ENCODE data around the gene DDI1. TPM values are rescaled to one million over a fixed set of nuclear protein-coding genes. Genes with fewer than 3 reads are reported as not detected.

Gene DDI1
- total and polyA plus RNA-seq, 2 of the 13 experiments (the other 11 are each of a cell fraction or from before 2014, with no cell fraction given): not detected

- TF ChIP-seq KDM1A (CRISPR knock-in tag; IDR thresholded peaks at IDR 0.05) (no peak), ZNF780A (CRISPR knock-in tag; IDR thresholded peaks at IDR 0.05) (no peak), FOXK2 (IDR thresholded peaks at IDR 0.05) (no peak)
- TF ChIP-seq, protein P1, sequence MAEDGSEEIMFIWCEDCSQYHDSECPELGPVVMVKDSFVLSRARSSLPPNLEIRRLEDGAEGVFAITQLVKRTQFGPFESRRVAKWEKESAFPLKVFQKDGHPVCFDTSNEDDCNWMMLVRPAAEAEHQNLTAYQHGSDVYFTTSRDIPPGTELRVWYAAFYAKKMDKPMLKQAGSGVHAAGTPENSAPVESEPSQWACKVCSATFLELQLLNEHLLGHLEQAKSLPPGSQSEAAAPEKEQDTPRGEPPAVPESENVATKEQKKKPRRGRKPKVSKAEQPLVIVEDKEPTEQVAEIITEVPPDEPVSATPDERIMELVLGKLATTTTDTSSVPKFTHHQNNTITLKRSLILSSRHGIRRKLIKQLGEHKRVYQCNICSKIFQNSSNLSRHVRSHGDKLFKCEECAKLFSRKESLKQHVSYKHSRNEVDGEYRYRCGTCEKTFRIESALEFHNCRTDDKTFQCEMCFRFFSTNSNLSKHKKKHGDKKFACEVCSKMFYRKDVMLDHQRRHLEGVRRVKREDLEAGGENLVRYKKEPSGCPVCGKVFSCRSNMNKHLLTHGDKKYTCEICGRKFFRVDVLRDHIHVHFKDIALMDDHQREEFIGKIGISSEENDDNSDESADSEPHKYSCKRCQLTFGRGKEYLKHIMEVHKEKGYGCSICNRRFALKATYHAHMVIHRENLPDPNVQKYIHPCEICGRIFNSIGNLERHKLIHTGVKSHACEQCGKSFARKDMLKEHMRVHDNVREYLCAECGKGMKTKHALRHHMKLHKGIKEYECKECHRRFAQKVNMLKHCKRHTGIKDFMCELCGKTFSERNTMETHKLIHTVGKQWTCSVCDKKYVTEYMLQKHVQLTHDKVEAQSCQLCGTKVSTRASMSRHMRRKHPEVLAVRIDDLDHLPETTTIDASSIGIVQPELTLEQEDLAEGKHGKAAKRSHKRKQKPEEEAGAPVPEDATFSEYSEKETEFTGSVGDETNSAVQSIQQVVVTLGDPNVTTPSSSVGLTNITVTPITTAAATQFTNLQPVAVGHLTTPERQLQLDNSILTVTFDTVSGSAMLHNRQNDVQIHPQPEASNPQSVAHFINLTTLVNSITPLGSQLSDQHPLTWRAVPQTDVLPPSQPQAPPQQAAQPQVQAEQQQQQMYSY (CRISPR knock-in tag; IDR thresholded peaks at IDR 0.05): no peak
Measured at GRCh38 chr11:104000798-104001197, 35.6 kb upstream of the DDI1 start (continued).

GRCh38 chr11:104001561-104002056, 34.8 kb upstream of the DDI1 start:
- Histone ChIP-seq H3K9me3 (ENCODE audit: low read length) (no peaks in the 10 kb centered on the region), H3K9ac (ENCODE audit: insufficient read depth, low read depth, low read length) (no peak overlapping the region), H3K79me2 (ENCODE audit: insufficient read depth, low read length) (no peaks in the 10 kb centered on the region), H4K20me1 (ENCODE audit: insufficient read depth, low read length) (no peaks in the 10 kb centered on the region), H2AFZ (ENCODE audit: low read length) (no peak overlapping the region), H3K4me1 (ENCODE audit: insufficient read depth, low read length) (no peaks in the 10 kb centered on the region), H3K4me3 (replicated peaks in 1 of 3; ENCODE audit: insufficient read depth in 1 of 3, low read depth in 2 of 3, low read length in 3 of 3) (no peak overlapping the region), H3K36me3 (replicated peaks in 1 of 2; ENCODE audit: control insufficient read depth in 1 of 2, insufficient read depth in 2 of 2, low read length in 2 of 2) (no peaks in the 10 kb centered on the region), H3K27me3 (ENCODE audit: control insufficient read depth in 1 of 2, insufficient read depth in 2 of 2, low read length in 2 of 2) (no peaks in the 10 kb centered on the region), H3K4me2 (ENCODE audit: low read depth, low read length) (no peak overlapping the region), H3K27ac (ENCODE audit: extremely low read length, insufficient read depth, low read length) (no peak overlapping the region)
- intact Hi-C loops (cut with micrococcal nuclease; ENCODE audit: unreplicated experiment) (no loop called here), in situ Hi-C loops (cut with HindIII; ENCODE audit: extremely low pct_ligation_motif_present, low pct_unique_long_range_greater_than_20kb) (no loop called here)
- 30% methylated on average over 3 of the region's 3 CpGs for WGBS (ENCODE audit: low lambda C conversion rate)
- no TSS peak for BruUV-seq (replicated peaks)
- no peak for TF ChIP-seq GPN1 (CRISPR knock-in tag; IDR thresholded peaks at IDR 0.05; ENCODE audit: borderline replicate concordance)
- no peak for TF ChIP-seq ZNF562 (CRISPR knock-in tag; IDR thresholded peaks at IDR 0.05; ENCODE audit: borderline replicate concordance)
- TF ChIP-seq NR2F6 (IDR thresholded peaks at IDR 0.05): no peak
- TF ChIP-seq NR2F6 (CRISPR knock-in tag; IDR thresholded peaks at IDR 0.05): no peak
- TF ChIP-seq CERS6 (CRISPR knock-in tag; IDR thresholded peaks at IDR 0.05): no peak
- TF ChIP-seq ZNF639 (CRISPR knock-in tag; conservative IDR thresholded peaks at IDR 0.05): no peak
- no peak for TF ChIP-seq ZBTB39 (CRISPR knock-in tag; IDR thresholded peaks at IDR 0.05)
- no peak for TF ChIP-seq KMT2A (CRISPR knock-in tag; IDR thresholded peaks at IDR 0.05)
- no peak for TF ChIP-seq NFRKB (IDR thresholded peaks at IDR 0.05)
- TF ChIP-seq ZNF850 (CRISPR knock-in tag; conservative IDR thresholded peaks at IDR 0.05): no peak
- TF ChIP-seq KLF15 (CRISPR knock-in tag; IDR thresholded peaks at IDR 0.05; ENCODE audit: borderline replicate concordance): no peak
- no peak for TF ChIP-seq ZNF34 (CRISPR knock-in tag; IDR thresholded peaks at IDR 0.05; ENCODE audit: borderline replicate concordance)
- no peak for DNase-seq (ENCODE audit: low spot score)
- no peak for ATAC-seq
- CTCF ChIA-PET (ENCODE audit: low intra/inter-chr PET ratio, low total read pairs): no interaction called here
- FAIRE-seq: no peak
- POLR2A ChIA-PET: no interaction called here
